Bronchial epithelial cell (primary cell): Measurements from ENCODE around the gene SLC17A4. TPM values are rescaled to one million over a fixed set of nuclear protein-coding genes. Genes with fewer than 3 reads are reported as not detected.

Source experiments
- DNase-seq: peaks from one replicate; pipeline ENCODE4 v3.0.0-alpha.2; 2010; ENCODE audit warnings: low read depth
- FAIRE-seq: peaks from 2 replicates; lab custom pipeline; 2011; peaks lifted over from hg19 to GRCh38; lab: Jason Lieb, UNC
- H3K27me3 ChIP-seq: 2 replicates; pipeline ENCODE4 v1.5.1; 2011; ENCODE audit warnings: low read length; ENCODE audit not compliant: control insufficient read depth, insufficient read depth
- H3K36me3 ChIP-seq: 2 replicates; pipeline ENCODE4 v1.5.1; 2011; ENCODE audit warnings: low read length; ENCODE audit not compliant: control insufficient read depth, insufficient read depth
- H3K4me3 ChIP-seq: 2 replicates; pipeline ENCODE4 v1.5.1; 2011; ENCODE audit warnings: mild to moderate bottlenecking, low read depth, low read length, control low read depth
- CTCF ChIP-seq: IDR thresholded peaks from 2 replicates; pipeline ENCODE4 v1.5.1; 2011; ENCODE audit warnings: mild to moderate bottlenecking, moderate library complexity, low read length, control low read depth, inconsistent platforms; ENCODE audit not compliant: insufficient read depth, severe bottlenecking
- total RNA-seq: library from RNA; depleted of rRNA; stranded (reverse); fragments of >200 nt; gene quantifications from 2 replicates; pipeline ENCODE4 v1.2.1, GENCODE V29; 2014

SLC17A4 gene
- total RNA-seq, 1 donor from 2014 or later = not detected

GRCh38 chr6:25731721-25732120, 22.8 kb upstream of the SLC17A4 start:
- no peak for TF ChIP-seq CTCF
- Histone ChIP-seq H3K27me3 (no peaks in the 10 kb centered on the region), H3K36me3 (no peaks in the 10 kb centered on the region), H3K4me3 (no peak overlapping the region)
- FAIRE-seq (no peak), DNase-seq (no peak)

GRCh38 chr6:25732468-25733198, 21.9 kb upstream of the SLC17A4 start:
- FAIRE-seq = no peak
- H3K36me3 ChIP-seq = no peaks in the 10 kb centered on the region
- no peak for DNase-seq
- no peaks in the 10 kb centered on the region for H3K27me3 ChIP-seq
- no peak for TF ChIP-seq CTCF
- H3K4me3 ChIP-seq = no peak overlapping the region

GRCh38 chr6:25735261-25735660, 19.3 kb upstream of the SLC17A4 start:
- Histone ChIP-seq H3K36me3 (no peaks in the 10 kb centered on the region), H3K4me3 (no peak overlapping the region), H3K27me3 (no peaks in the 10 kb centered on the region)
- FAIRE-seq (no peak), DNase-seq (no peak)
- TF ChIP-seq CTCF = no peak

GRCh38 chr6:25743868-25744267, 10.7 kb upstream of the SLC17A4 start:
- DNase-seq = no peak
- FAIRE-seq = no peak
- Histone ChIP-seq H3K36me3 (no peaks in the 10 kb centered on the region), H3K27me3 (no peaks in the 10 kb centered on the region), H3K4me3 (no peak overlapping the region)
- TF ChIP-seq CTCF = no peak

- Histone ChIP-seq H3K36me3 (no peaks in the 10 kb centered on the region), H3K27me3 (no peaks in the 10 kb centered on the region), H3K4me3 (no peak overlapping the region)
- TF ChIP-seq CTCF = no peak
- FAIRE-seq (no peak), DNase-seq (no peak)
Measured at GRCh38 chr6:25745836-25746235, 8.7 kb upstream of the SLC17A4 start.

- H3K36me3 ChIP-seq = no peaks in the 10 kb centered on the region
- no peak for DNase-seq
- no peaks in the 10 kb centered on the region for H3K27me3 ChIP-seq
- TF ChIP-seq CTCF = no peak
- no peak for FAIRE-seq
- no peak overlapping the region for H3K4me3 ChIP-seq
Measured at GRCh38 chr6:25746968-25747367, 7.6 kb upstream of the SLC17A4 start.
